HL-60 (cell line): ENCODE measurements around the gene RANBP3.

Experiments used
- DNase-seq, 2 experiments: peaks; one replicate each; pipeline ENCODE4 v3.0.0-alpha.2; 2010 to 2020; ENCODE audit warnings: low read depth in 1 of 2, low spot score in 1 of 2
- H3K27ac ChIP-seq: fragments of 250-450 bp; sonication (Bioruptor Pico); replicated peaks from 2 replicates; pipeline ENCODE4 v1.5.1; 2020; ENCODE audit warnings: mild to moderate bottlenecking, moderate library complexity
- H3K27me3 ChIP-seq: fragments of 250-450 bp; sonication (Bioruptor Pico); 2 replicates; pipeline ENCODE4 v1.5.1; 2021; ENCODE audit warnings: mild to moderate bottlenecking, moderate library complexity; ENCODE audit not compliant: insufficient read depth, poor library complexity, severe bottlenecking
- H3K4me3 ChIP-seq: replicated peaks from 2 replicates; pipeline ENCODE4 v1.5.1; 2011; ENCODE audit warnings: mild to moderate bottlenecking, control low read depth, low read length; ENCODE audit not compliant: insufficient read depth
- GABPA ChIP-seq: IDR thresholded peaks from 2 replicates; pipeline ENCODE4 v1.6.1; 2012; ENCODE audit warnings: low read depth
- POLR2AphosphoS5 ChIP-seq: IDR thresholded peaks from 2 replicates; pipeline ENCODE4 v1.6.1; 2012; ENCODE audit warnings: low read depth
- SPI1 ChIP-seq: IDR thresholded peaks from 2 replicates; pipeline ENCODE4 v1.6.1; 2012; ENCODE audit warnings: low read depth, mild to moderate bottlenecking, borderline replicate concordance
- TF ChIP-seq, protein P1 (sequence below): IDR thresholded peaks from one replicate; pipeline ENCODE4 v1.5.1; 2011; ENCODE audit warnings: low read length, control low read depth, inconsistent platforms; ENCODE audit not compliant: insufficient read depth
- TF ChIP-seq, protein P2 (sequence below): IDR thresholded peaks from 2 replicates; pipeline ENCODE4 v1.6.1; 2012; ENCODE audit warnings: low read depth; ENCODE audit not compliant: insufficient replicate concordance

The RANBP3 gene

DNA sequence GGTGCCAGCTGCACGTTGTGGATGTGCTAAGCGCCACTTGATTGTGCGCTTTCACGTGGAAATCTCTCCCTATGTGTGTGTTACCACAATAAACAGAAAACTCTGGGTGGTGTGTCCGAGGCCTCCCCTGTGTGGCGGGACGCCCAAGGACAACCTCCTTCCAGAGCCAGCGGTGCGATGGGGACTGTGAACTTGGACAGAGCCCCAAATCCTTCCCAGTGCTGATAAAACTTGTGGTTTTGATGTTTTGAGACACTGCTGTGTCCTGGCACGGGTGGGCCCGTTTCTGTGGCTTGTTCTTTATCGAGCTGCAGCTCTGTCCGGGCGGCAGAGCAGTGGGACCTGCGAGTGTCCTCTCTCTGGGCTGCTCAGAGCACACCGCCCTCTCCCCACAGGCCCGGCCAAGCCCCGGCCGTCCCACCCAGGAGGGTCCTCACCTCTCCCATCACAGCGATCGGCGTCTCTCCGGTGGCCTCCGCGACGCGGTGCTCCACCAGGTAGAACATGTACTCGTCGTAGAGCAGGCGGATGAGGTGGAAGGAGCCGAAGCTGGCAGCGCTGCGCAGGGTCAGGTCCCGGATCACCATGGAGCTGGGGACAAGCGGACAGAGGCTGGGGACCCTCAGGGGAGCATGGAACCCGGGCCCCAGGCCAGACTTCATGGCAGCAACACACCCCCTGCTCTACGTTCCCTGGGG lies 18.8 kb upstream of the RANBP3 start:
- TF ChIP-seq, protein P1, sequence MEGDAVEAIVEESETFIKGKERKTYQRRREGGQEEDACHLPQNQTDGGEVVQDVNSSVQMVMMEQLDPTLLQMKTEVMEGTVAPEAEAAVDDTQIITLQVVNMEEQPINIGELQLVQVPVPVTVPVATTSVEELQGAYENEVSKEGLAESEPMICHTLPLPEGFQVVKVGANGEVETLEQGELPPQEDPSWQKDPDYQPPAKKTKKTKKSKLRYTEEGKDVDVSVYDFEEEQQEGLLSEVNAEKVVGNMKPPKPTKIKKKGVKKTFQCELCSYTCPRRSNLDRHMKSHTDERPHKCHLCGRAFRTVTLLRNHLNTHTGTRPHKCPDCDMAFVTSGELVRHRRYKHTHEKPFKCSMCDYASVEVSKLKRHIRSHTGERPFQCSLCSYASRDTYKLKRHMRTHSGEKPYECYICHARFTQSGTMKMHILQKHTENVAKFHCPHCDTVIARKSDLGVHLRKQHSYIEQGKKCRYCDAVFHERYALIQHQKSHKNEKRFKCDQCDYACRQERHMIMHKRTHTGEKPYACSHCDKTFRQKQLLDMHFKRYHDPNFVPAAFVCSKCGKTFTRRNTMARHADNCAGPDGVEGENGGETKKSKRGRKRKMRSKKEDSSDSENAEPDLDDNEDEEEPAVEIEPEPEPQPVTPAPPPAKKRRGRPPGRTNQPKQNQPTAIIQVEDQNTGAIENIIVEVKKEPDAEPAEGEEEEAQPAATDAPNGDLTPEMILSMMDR = no peak
- no peak for TF ChIP-seq SPI1
- TF ChIP-seq, protein P2, sequence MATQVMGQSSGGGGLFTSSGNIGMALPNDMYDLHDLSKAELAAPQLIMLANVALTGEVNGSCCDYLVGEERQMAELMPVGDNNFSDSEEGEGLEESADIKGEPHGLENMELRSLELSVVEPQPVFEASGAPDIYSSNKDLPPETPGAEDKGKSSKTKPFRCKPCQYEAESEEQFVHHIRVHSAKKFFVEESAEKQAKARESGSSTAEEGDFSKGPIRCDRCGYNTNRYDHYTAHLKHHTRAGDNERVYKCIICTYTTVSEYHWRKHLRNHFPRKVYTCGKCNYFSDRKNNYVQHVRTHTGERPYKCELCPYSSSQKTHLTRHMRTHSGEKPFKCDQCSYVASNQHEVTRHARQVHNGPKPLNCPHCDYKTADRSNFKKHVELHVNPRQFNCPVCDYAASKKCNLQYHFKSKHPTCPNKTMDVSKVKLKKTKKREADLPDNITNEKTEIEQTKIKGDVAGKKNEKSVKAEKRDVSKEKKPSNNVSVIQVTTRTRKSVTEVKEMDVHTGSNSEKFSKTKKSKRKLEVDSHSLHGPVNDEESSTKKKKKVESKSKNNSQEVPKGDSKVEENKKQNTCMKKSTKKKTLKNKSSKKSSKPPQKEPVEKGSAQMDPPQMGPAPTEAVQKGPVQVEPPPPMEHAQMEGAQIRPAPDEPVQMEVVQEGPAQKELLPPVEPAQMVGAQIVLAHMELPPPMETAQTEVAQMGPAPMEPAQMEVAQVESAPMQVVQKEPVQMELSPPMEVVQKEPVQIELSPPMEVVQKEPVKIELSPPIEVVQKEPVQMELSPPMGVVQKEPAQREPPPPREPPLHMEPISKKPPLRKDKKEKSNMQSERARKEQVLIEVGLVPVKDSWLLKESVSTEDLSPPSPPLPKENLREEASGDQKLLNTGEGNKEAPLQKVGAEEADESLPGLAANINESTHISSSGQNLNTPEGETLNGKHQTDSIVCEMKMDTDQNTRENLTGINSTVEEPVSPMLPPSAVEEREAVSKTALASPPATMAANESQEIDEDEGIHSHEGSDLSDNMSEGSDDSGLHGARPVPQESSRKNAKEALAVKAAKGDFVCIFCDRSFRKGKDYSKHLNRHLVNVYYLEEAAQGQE = no peak
- no peak for TF ChIP-seq POLR2AphosphoS5
- no peak for TF ChIP-seq GABPA
- no peaks in the 10 kb centered on the region for H3K27me3 ChIP-seq
- H3K27ac ChIP-seq = no peak overlapping the region
- no peak for DNase-seq
- no peak overlapping the region for H3K4me3 ChIP-seq

DNA sequence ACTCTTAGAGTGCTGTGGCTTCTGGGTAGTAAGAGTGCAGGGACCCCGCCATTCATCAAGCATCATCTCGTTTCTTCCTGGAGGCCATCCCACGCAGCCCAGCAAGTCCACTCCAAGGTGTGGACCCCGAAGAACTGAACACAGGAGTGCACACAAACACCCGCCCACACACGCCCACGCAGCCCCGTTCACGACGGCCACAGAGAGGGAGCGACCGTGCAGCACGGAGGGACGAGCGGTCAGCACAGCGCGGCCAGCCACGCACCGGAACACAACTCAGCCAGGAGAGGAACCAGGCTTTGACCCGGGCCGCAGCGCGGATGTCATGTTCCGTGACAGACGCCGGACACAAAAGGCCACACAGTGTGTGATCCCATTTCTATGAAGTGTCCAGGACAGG lies 18.2 kb upstream of the RANBP3 start:
- TF ChIP-seq GABPA (no peak), POLR2AphosphoS5 (no peak), SPI1 (no peak)
- TF ChIP-seq, protein P2 = no peak
- TF ChIP-seq, protein P1 = no peak
- H3K4me3 ChIP-seq = no peak overlapping the region
- H3K27me3 ChIP-seq = no peaks in the 10 kb centered on the region
- no peak for DNase-seq
- H3K27ac ChIP-seq = no peak overlapping the region

DNA sequence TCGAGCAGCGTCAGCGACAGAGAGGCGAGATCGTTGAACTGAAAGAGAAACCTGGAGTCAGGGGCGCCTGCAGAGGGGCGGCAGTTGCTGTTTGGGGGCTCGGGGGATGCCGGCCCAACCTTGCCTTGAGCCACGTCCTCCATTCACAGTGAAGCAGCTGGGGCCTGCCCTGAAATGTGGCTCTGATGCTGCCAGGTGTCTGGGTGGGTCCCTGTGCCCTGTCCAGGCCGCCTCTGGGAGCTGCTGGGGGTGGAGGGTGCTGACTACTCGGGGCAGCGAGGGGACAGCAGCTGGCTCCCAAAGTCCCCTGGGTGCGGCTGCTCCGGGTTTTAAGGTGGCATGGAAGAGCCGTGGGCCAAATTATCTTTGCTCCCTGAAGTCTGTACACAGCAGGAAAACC lies 17.7 kb upstream of the RANBP3 start:
- Histone ChIP-seq H3K27ac (no peak overlapping the region), H3K4me3 (no peak overlapping the region), H3K27me3 (no peaks in the 10 kb centered on the region)
- TF ChIP-seq GABPA = no peak
- TF ChIP-seq, protein P2 = no peak
- TF ChIP-seq SPI1 = no peak
- TF ChIP-seq POLR2AphosphoS5 = no peak
- TF ChIP-seq, protein P1 = no peak
- no peak for DNase-seq
